GM21526 (cell line): ENCODE data around the gene ALG10.
"Not testable (repeated sequence)": the region's sequence is repeated elsewhere in the genome, so short reads cannot be mapped to it uniquely, and the experiment has no call there.

Experiments
- ATAC-seq: cut with Tn5 transposase; IDR thresholded peaks from one replicate; pipeline ENCODE4 v1.9.1; 2021; ENCODE audit warnings: moderate library complexity; ENCODE audit not compliant: unreplicated experiment, low FRiP score

Gene ALG10, protein sequence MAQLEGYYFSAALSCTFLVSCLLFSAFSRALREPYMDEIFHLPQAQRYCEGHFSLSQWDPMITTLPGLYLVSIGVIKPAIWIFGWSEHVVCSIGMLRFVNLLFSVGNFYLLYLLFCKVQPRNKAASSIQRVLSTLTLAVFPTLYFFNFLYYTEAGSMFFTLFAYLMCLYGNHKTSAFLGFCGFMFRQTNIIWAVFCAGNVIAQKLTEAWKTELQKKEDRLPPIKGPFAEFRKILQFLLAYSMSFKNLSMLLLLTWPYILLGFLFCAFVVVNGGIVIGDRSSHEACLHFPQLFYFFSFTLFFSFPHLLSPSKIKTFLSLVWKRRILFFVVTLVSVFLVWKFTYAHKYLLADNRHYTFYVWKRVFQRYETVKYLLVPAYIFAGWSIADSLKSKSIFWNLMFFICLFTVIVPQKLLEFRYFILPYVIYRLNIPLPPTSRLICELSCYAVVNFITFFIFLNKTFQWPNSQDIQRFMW

DNA sequence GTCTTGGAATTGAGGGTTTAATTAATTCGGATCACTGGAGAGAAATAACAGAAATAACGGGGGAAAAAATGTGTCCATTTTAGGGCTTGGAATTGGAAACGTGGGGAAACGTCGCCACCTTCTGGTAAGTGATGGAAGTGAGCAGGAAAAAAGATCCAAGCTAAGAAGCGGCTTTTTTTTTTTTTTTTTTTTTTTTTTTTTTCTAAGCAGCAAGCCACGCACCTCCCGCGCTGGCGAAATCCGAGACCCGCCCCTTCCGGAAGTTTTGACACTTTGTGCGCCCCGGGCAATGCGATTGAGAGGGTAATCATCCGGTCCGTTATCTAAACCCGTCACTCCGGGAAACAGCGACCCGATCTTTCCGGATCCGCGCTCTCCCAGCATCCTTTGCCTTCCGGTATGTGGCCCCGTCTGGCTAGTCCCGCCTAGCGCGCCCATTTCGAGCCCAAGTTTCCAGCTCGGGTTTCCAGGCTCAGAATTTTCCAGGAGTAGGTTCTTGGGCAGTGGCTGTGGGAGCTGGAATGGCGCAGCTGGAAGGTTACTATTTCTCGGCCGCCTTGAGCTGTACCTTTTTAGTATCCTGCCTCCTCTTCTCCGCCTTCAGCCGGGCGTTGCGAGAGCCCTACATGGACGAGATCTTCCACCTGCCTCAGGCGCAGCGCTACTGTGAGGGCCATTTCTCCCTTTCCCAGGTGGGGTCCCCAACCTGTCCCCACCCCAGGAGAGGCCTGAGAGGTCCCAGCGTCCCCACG lies at the start of gene ALG10:
Gene ALG10, plus strand, starts transcription at position 418 of the 752 bp plus-strand sequence. Its CDS starts 104 bp downstream, at position 522.
- ATAC-seq = peak; percentile 99

DNA sequence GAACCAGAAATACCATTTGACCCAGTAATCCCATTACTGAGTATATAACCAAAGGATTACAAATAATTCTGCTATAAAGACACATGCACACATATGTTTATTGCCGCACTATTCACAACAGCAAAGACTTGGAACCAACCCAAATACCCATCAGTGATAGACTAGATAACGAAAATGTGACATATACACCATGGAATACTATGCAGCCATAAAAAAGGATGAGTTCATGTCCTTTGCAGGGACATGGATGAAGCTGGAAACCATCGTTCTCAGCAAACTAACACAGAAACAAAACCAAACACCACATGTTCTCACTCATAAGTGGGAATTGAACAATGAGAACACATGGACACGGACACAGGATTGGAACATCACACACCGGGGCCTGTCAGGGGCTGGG lies 49.4 kb upstream of the ALG10 start:
- ATAC-seq = not testable (repeated sequence)

DNA sequence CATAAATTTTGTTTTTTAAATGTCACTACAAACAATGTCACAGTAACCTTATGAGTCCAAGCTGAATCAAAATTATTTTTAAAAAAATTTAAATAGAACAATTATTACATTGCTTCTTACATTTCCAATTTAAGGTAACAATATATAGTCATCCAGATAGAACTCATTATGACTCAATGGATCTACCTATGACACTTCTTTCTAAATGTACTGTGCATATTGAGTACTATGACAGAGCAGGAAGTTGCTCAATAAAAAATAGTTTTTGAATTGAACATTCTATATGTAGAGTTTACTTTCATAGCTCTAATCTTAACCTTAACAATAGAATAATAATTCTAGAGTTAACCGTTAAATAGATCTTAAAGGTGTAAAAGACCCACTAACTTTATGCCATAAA lies 44.4 kb upstream of the ALG10 start:
- ATAC-seq = no peak

DNA sequence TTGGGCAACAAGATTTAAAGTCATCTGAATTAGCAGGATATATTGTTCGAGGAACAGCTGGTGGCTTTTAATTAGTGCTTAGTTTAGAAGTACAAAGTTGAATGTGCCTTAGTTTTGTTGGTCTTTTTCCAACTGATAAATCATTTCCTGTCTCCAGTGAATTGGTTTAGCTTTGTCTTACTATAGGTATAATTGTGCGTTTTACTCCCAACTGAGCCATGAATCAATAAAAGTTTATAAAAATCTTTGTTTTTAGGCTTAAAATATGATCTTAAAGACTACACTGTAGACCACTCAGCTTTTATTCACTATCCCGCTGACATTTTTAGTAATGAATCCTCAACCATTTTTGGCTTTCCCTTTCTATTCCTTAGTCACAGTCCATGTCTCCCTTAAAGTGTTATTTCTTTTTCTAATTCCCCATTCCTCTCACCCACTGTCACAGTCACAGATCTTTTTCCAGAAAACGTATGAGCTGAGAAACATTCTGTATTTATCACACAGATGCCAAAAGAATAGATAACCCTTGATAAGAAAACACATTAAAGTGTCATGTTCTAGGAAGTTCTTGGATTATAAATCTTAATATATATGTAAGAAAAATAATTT lies 34.0 kb upstream of the ALG10 start:
- no peak for ATAC-seq

DNA sequence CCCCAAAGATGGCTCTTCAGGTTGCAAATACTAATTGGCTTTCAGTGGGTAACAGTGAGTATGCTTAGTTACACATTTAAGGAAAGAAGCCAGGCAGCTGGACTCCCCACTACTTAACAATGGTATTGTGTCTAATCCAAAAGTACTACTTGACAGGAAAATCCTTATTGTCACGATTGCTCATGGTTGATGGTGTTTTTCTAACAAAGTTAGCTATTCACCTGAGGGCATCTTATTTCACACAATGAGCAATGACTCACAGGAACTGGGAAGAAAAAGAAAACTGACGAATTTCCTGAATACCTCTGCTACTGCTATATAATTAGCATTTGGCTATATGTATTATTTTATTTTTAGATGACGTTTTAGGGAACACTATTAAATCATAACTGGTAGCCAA lies 33.4 kb upstream of the ALG10 start:
- ATAC-seq = no peak

DNA sequence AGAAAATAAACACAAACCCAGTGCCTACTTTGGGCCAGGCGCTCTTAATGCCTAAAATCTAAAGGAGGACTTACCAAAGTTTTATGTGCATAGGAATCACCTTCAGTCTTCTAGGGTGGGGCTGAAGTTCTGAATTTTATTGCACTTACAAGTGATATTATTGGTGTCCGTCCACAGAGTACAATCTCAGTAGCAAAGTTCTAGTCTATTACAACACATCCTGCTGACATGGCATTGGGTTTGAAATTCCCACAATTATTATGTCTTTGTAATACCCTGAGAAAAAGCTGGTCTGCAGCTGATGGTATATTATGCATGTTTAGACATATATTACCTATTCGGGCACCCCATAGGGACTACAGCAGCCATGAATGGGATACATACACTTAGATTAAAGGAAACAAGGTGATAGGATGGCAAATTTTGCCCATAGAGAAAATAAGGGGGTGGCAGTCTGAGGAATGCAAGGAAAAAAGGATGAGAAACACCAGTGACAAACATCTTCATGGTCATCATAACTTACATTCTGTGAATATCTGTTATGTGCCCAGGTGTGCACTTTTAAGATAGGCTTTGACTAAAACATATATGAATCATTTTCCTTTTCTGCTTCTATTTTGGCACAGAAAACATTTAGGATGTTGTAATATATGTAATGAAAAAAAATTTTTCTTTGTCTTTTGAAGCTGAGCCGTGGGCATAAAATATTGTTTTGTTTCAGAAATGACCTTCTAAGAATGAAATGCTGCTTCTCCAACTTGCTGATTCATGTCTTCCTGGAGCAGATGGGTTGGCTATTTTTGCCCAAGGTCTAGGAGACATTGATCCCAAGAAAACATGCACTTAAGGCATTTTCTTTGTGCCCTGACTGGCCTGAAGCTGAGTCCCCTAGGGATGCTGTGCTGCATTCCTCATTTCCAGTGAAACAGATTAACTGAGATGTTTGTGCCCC lies 27.2 kb upstream of the ALG10 start:
- no peak for ATAC-seq

DNA sequence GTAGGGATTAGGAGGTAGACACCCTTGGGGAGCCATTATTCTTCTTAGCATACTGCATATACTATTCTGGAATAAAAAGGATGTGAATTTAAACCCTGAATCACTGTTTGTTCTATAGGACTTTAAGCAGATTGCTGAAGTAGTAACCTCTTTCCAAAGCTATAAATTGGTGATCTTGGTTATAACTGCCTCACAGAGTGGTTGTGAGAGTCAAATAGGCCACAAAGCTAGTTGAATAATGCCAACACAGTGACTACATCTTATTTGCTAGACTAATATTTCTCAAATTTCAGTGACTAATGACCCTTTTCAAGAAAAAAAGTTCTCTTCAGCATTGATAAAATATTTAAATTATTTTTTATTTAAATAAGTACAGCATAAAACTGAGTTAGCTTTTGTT lies 13.5 kb upstream of the ALG10 start:
- not testable (repeated sequence) for ATAC-seq

DNA sequence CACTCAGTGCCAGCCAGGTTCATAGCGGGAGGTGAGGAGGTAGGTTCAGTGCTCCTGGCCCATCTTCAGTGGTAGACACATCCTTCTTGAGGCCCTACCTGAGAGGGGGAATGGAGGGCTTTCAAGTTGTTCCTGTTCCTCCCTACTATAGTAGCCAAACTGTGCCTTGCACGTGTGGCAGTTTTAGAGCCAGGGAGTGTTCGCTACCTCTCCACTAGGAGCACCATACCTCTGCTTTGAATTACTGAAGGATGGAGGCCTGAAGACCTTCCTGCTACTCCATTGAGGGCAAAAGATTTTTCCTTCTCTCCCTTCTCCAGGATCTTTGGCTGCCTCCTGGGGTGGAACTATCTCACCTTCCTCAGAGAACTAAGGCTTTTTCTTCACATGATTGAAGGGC lies 5.9 kb upstream of the ALG10 start:
- no peak for ATAC-seq

DNA sequence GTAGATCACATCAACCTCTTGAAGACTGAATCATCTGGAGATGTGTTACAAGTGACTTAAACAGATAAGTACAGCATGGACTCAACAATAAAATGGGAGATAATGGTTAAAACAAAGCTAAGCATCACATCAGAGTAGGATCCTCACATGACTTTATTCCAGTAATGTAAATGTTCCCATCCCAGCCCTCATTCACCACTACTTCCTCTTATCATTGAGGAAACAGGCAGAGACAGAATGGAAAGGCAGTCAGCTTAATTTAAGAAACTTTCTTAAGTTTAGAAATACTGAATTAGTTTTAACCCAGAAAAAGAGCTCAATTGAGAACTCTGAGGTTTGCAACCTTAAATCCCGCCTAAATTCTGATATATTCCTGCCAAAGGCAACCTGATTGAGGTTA lies 1.2 kb upstream of the ALG10 start:
- no peak for ATAC-seq

DNA sequence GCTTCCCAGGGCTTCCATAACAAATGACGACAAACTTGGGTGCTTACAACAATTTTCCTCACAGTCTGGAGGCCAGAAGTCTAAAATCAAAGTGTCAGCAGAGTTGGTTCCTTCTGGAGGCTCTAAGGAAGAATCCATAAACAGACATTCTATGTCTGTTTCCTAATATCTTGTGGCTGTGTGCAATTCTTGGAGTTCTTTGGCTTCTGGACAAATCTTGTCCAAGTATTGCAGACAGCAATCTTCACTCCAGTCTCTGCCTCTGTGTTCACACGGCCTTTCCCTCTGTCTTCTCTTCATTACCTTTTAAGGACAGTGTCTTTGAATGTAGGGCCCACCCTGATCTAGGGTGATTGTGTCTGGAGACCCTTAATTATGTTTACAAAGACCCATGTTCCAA lies 5.4 kb downstream of the ALG10 start:
- not testable (repeated sequence) for ATAC-seq

GRCh38 chr12:34030591-34030990 lies 8.3 kb downstream of the ALG10 start:
- no peak for ATAC-seq

GRCh38 chr12:34033628-34034296 lies 11.5 kb downstream of the ALG10 start:
- no peak for ATAC-seq

- not testable (repeated sequence) for ATAC-seq
Measured at GRCh38 chr12:34038357-34038756, 16.1 kb downstream of the ALG10 start.

- ATAC-seq = no peak
Measured at GRCh38 chr12:34046570-34046969, 24.3 kb downstream of the ALG10 start.

- not testable (repeated sequence) for ATAC-seq
Measured at GRCh38 chr12:34047855-34048254, 25.6 kb downstream of the ALG10 start.

DNA sequence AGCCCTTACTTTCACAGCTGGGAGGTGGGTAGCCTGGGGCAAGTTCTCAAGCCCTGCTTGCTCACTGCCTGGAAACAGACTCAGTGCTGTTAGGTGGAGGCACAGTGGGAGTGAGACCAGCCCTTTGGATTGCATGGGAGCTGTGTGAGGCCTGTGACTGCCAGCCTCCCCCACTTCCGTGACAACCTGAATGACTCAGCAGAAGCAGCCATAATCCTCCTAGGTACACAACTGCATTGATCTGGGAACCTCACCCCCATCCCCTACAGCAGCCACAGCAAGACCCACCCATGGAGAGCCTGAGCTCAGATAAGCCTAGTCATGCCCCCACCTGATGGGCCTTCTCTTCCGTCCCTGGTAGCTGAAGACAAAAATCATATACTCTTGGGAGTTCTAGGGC lies 26.4 kb downstream of the ALG10 start:
- ATAC-seq = no peak

GRCh38 chr12:34051486-34051885 lies 29.2 kb downstream of the ALG10 start:
- ATAC-seq = no peak

- ATAC-seq = no peak
Measured at GRCh38 chr12:34054938-34055337, 32.6 kb downstream of the ALG10 start.
